SK-N-SH (cell line): ENCODE measurements around the gene CDC16. TPM values are rescaled to one million over a fixed set of nuclear protein-coding genes. Genes with fewer than 3 reads are reported as not detected.

Experiments used
- CTCF ChIA-PET: fragments of 300-600, 350-600 bp; formaldehyde crosslinking; extraction: SDS; loops from one replicate; lab custom pipeline; 2021; lab: Yijun Ruan, JAX
- POLR2A ChIA-PET: fragments of 350-600 bp; sonication (Branson Sonifier 250); formaldehyde crosslinking; extraction: SDS; loops from one replicate; lab custom pipeline; 2020; ENCODE audit warnings: antibody characterized with exemption, inconsistent platforms; lab: Yijun Ruan, JAX
- DNase-seq: peaks from one replicate; pipeline ENCODE4 v3.0.0; 2012
- H2AFZ ChIP-seq: fragments of 200-600 bp; sonication (generic); 2 replicates; pipeline ENCODE4 v1.8.1; 2016; ENCODE audit warnings: antibody characterized with exemption, mild to moderate bottlenecking, low read depth
- H3F3A ChIP-seq: fragments of 200-600 bp; sonication (generic); replicated peaks from 2 replicates; pipeline ENCODE3; 2016; ENCODE audit warnings: antibody characterized with exemption, mild to moderate bottlenecking; ENCODE audit not compliant: insufficient read depth
- H3K27ac ChIP-seq, 2 experiments: fragments of 200-500 bp in 1 of 2; fragments of 200-600 bp in 1 of 2; sonication (Bioruptor generic) in 1 of 2; sonication (generic), shearing (Covaris generic) in 1 of 2; 2 replicates each; pipeline versions ENCODE4 v1.5.1 to v1.6.1; 2014 to 2016; ENCODE audit warnings: low read depth in 2 of 2, inconsistent platforms in 1 of 2, low read length in 1 of 2, mild to moderate bottlenecking in 1 of 2, mixed read lengths in 1 of 2
- H3K27me3 ChIP-seq: fragments of 200-600 bp; sonication (generic), shearing (Covaris generic); 2 replicates; pipeline ENCODE4 v1.6.1; 2016; ENCODE audit warnings: mixed run types; ENCODE audit not compliant: insufficient read depth
- H3K36me3 ChIP-seq, 2 experiments: fragments of 200-500 bp in 1 of 2; fragments of 200-600 bp in 1 of 2; sonication (Bioruptor generic) in 1 of 2; sonication (generic) in 1 of 2; replicated peaks in 1 of 2; 2 replicates each; pipeline versions ENCODE3 to v1.5.1; 2014 to 2016; ENCODE audit warnings: low read length in 1 of 2, mild to moderate bottlenecking in 1 of 2; ENCODE audit not compliant: insufficient read depth in 2 of 2, control insufficient read depth in 1 of 2
- H3K4me1 ChIP-seq, 2 experiments: fragments of 200-500 bp in 1 of 2; fragments of 200-600 bp in 1 of 2; sonication (Bioruptor generic) in 1 of 2; sonication (generic), shearing (Covaris generic) in 1 of 2; 2 replicates each; pipeline versions ENCODE4 v1.5.1 to v1.6.1; 2014 to 2016; ENCODE audit warnings: low read depth in 1 of 2, low read length in 1 of 2, mixed run types in 1 of 2; ENCODE audit not compliant: insufficient read depth in 2 of 2, control insufficient read depth in 1 of 2
- H3K4me2 ChIP-seq: fragments of 200-600 bp; sonication (generic), shearing (Covaris generic); 2 replicates; pipeline ENCODE4 v1.6.1; 2017; ENCODE audit warnings: mixed run types
- H3K4me3 ChIP-seq, 2 experiments: fragments of 200-500 bp in 1 of 2; fragments of 200-600 bp in 1 of 2; sonication (Bioruptor generic) in 1 of 2; sonication (generic), shearing (Covaris generic) in 1 of 2; 2 replicates each; pipeline versions ENCODE4 v1.5.1 to v1.8.1; 2014 to 2016; ENCODE audit warnings: low read depth in 2 of 2, inconsistent platforms in 1 of 2, low read length in 1 of 2, mild to moderate bottlenecking in 1 of 2, mixed read lengths in 1 of 2, moderate library complexity in 1 of 2
- H3K79me2 ChIP-seq: fragments of 200-600 bp; sonication (generic); 2 replicates; pipeline ENCODE4 v1.8.1; 2017; ENCODE audit warnings: mild to moderate bottlenecking; ENCODE audit not compliant: insufficient read depth
- H3K9ac ChIP-seq: fragments of 200-600 bp; sonication (generic); 2 replicates; pipeline ENCODE4 v1.6.1; 2017; ENCODE audit warnings: mixed run types
- H3K9me2 ChIP-seq: fragments of 200-600 bp; sonication (generic); 2 replicates; pipeline ENCODE4 v1.6.1; 2017; ENCODE audit warnings: mixed run types
- H3K9me3 ChIP-seq: fragments of 200-600 bp; sonication (generic); 2 replicates; pipeline ENCODE4 v1.6.1; 2017; ENCODE audit warnings: mixed run types, mild to moderate bottlenecking, moderate library complexity
- H4K20me1 ChIP-seq: fragments of 200-600 bp; sonication (generic); 2 replicates; pipeline ENCODE4 v1.6.1; 2017; ENCODE audit warnings: mild to moderate bottlenecking, mixed run types; ENCODE audit not compliant: insufficient read depth
- EP300 ChIP-seq, 2 experiments: IDR thresholded peaks; 2 replicates each; pipeline versions ENCODE4 v1.4.0 to v1.6.1; 2012; ENCODE audit warnings: borderline replicate concordance in 1 of 2, low read depth in 1 of 2, low read length in 1 of 2
- EZH2phosphoT487 ChIP-seq: fragments of 200-600 bp; sonication (generic); IDR thresholded peaks from 2 replicates; pipeline ENCODE4 v1.6.1; 2017; ENCODE audit warnings: low read depth, mixed run types, mild to moderate bottlenecking, antibody characterized with exemption, moderate library complexity, borderline replicate concordance
- FOXJ3 ChIP-seq: sonication (generic); formaldehyde crosslinking; IDR thresholded peaks from 2 replicates; pipeline ENCODE4 v1.5.1; 2020; ENCODE audit warnings: mild to moderate bottlenecking, missing genetic modification reagents
- GABPA ChIP-seq: IDR thresholded peaks from 2 replicates; pipeline ENCODE4 v1.4.0; 2012; ENCODE audit warnings: low read depth, mild to moderate bottlenecking
- GATA2 ChIP-seq: sonication (generic); formaldehyde crosslinking; IDR thresholded peaks from 2 replicates; pipeline ENCODE4 v1.5.0; 2020; ENCODE audit warnings: mild to moderate bottlenecking, missing genetic modification reagents
- MXI1 ChIP-seq: IDR thresholded peaks from 2 replicates; pipeline ENCODE4 v1.6.1; 2012; ENCODE audit warnings: mild to moderate bottlenecking, low read depth, low read length, improper control_type of control experiment
- NFIC ChIP-seq: IDR thresholded peaks from 2 replicates; pipeline ENCODE4 v1.4.0; 2012; ENCODE audit warnings: borderline replicate concordance
- NRF1 ChIP-seq: IDR thresholded peaks from 2 replicates; pipeline ENCODE4 v1.6.1; 2012; ENCODE audit warnings: low read depth, mild to moderate bottlenecking, low read length
- POLR2AphosphoS5 ChIP-seq: IDR thresholded peaks from 2 replicates; pipeline ENCODE4 v1.6.1; 2012; ENCODE audit warnings: low read depth, low read length
- RAD21 ChIP-seq: IDR thresholded peaks from 2 replicates; pipeline ENCODE4 v1.6.1; 2012; ENCODE audit warnings: mild to moderate bottlenecking, low read length
- RFX5 ChIP-seq: IDR thresholded peaks from 2 replicates; pipeline ENCODE4 v1.6.1; 2012; ENCODE audit warnings: mild to moderate bottlenecking, improper control_type of control experiment, low read length
- RXRA ChIP-seq: IDR thresholded peaks from 2 replicates; pipeline ENCODE4 v1.4.0; 2012; ENCODE audit warnings: low read depth, mild to moderate bottlenecking, borderline replicate concordance
- SIN3A ChIP-seq: IDR thresholded peaks from 2 replicates; pipeline ENCODE4 v1.6.1; 2012; ENCODE audit warnings: low read depth, mild to moderate bottlenecking, low read length, moderate library complexity, borderline replicate concordance
- SMC3 ChIP-seq: IDR thresholded peaks from 2 replicates; pipeline ENCODE4 v1.6.1; 2012; ENCODE audit warnings: low read depth, low read length, improper control_type of control experiment
- TCF12 ChIP-seq: IDR thresholded peaks from 2 replicates; pipeline ENCODE4 v1.4.0; 2012
- USF2 ChIP-seq: fragments of 150-350 bp; IDR thresholded peaks from 2 replicates; pipeline ENCODE4 v1.6.1; 2017; ENCODE audit warnings: antibody characterized with exemption, low read length, low read depth, borderline replicate concordance
- ZBTB33 ChIP-seq: IDR thresholded peaks from 2 replicates; pipeline ENCODE4 v1.4.0; 2012; ENCODE audit warnings: low read depth, borderline replicate concordance
- WGBS: methylation state at CpG from one replicate; pipeline ENCODE4 v1.1.6; 2017; ENCODE audit warnings: low lambda C conversion rate; 5-methylcytosine and 5-hydroxymethylcytosine counted together
- polyA plus RNA-seq, 3 experiments: library from polyadenylated mRNA; depleted of rRNA; stranded (reverse); fragments of >200 nt; gene quantifications; 2 replicates each; pipeline ENCODE4 v1.2.3, GENCODE V29; 2012
- TF ChIP-seq, protein P1 (sequence below): IDR thresholded peaks from 2 replicates; pipeline ENCODE4; 2012
- TF ChIP-seq, protein P2 (sequence below): fragments of 150-350 bp; IDR thresholded peaks from 2 replicates; pipeline ENCODE4 v1.6.1; 2016; ENCODE audit warnings: mild to moderate bottlenecking, low read depth, low read length

The CDC16 gene
- polyA plus RNA-seq, 1 of the 3 experiments (the other 2 are of a cell fraction): 56.9 TPM

GRCh38 chr13:114284680-114285079, 50.0 kb downstream of the CDC16 start:
- WGBS: 99% methylated on average over 8 of the region's 8 CpGs
- DNase-seq: no peak
- no peak overlapping the region for H3K4me2 ChIP-seq
- ChIA-PET CTCF (interaction anchor here (0.9 kb wide), 1 partner anchor 18 kb away, joined by 3 read pairs; no protein-coding TSS in a partner anchor), POLR2A (no interaction called here)
- H3K27me3 ChIP-seq: no peaks in the 10 kb centered on the region
- no peaks in the 10 kb centered on the region for H3K9me3 ChIP-seq
- no peak overlapping the region for H3K9ac ChIP-seq
- no peak overlapping the region for H3K4me3 ChIP-seq
- H3F3A ChIP-seq: peaks cover 30% of the 10 kb centered on the region
- H3K79me2 ChIP-seq: peaks cover 67% of the 10 kb centered on the region
- peaks cover 7% of the 10 kb centered on the region; the same call in 1 of the 2 replicates for H4K20me1 ChIP-seq
- H2AFZ ChIP-seq: no peak overlapping the region
- H3K4me1 ChIP-seq: peaks cover 12 to 17% of the 10 kb centered on the region in 2 experiments
- H3K9me2 ChIP-seq: no peaks in the 10 kb centered on the region
- no peak overlapping the region for H3K27ac ChIP-seq
- peaks cover 37 to 61% of the 10 kb centered on the region in 2 experiments for H3K36me3 ChIP-seq
- TF ChIP-seq, protein P1, sequence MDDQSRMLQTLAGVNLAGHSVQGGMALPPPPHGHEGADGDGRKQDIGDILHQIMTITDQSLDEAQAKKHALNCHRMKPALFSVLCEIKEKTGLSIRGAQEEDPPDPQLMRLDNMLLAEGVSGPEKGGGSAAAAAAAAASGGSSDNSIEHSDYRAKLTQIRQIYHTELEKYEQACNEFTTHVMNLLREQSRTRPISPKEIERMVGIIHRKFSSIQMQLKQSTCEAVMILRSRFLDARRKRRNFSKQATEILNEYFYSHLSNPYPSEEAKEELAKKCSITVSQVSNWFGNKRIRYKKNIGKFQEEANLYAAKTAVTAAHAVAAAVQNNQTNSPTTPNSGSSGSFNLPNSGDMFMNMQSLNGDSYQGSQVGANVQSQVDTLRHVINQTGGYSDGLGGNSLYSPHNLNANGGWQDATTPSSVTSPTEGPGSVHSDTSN: no peak
- TF ChIP-seq SIN3A (no peak), NFIC (no peak), FOXJ3 (no peak), EP300 (IDR thresholded peaks at IDR 0.05; ENCODE audit: borderline replicate concordance in 1 of 2, low read depth in 1 of 2, low read length in 1 of 2) (no peak), USF2 (no peak), RXRA (no peak), NRF1 (no peak), EZH2phosphoT487 (no peak), SMC3 (no peak), POLR2AphosphoS5 (no peak), GATA2 (no peak)
- TF ChIP-seq, all 33 proteins: peak for 0

DNA sequence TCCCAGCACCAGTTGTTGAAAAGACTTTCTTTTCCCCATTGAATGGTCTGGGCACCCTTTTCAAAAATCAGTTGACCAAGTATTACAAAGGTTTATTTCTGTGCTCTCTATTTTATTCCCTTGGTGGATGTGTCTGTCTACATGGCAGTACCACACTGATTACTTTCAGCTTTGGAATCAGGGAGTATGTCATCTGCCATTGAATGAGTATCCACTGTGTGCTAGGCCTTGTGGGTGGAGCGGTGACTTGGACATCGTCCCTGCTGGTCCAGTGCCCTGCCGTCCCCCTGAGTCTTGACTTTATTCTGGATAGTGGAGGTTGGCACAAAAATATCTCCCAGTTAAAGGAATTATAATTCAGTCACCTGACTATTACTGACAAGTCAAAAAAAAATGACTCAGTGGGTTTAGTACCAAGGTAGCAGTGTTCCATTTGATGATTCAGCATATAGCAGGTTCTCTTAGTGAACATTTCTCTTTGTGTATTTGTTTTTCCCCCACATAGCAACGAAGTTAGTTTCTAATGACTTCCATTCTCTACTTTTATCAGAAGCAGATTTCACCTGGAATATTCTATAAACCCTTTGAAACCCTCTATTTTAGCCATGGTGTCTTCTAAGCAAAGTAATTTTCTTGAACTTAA, 50.6 kb downstream of the CDC16 start:
- Histone ChIP-seq H3K9me3 (no peaks in the 10 kb centered on the region), H3K4me2 (no peak overlapping the region), H4K20me1 (peaks cover 7% of the 10 kb centered on the region; the same call in 1 of the 2 replicates), H3K27ac (no peak overlapping the region), H3K9ac (no peak overlapping the region), H3K36me3 (peaks cover 41 to 64% of the 10 kb centered on the region in 2 experiments), H3K9me2 (no peaks in the 10 kb centered on the region), H3K4me3 (no peak overlapping the region), H3F3A (peaks cover 26% of the 10 kb centered on the region), H3K27me3 (no peaks in the 10 kb centered on the region), H3K4me1 (peaks cover 9 to 11% of the 10 kb centered on the region in 2 experiments; a peak in 3 of 4 replicates), H2AFZ (no peak overlapping the region), H3K79me2 (peaks cover 73% of the 10 kb centered on the region)
- POLR2A ChIA-PET: no interaction called here
- CTCF ChIA-PET: interaction anchor here (0.9 to 1.5 kb wide), 4 partner anchors 17 to 561 kb away, joined by 3 read pairs; no protein-coding TSS in a partner anchor
- 91% methylated on average over 4 of the region's 4 CpGs for WGBS
- no peak for DNase-seq
- TF ChIP-seq MXI1: no peak
- TF ChIP-seq RFX5: no peak
- no peak for TF ChIP-seq SIN3A
- no peak for TF ChIP-seq FOXJ3
- TF ChIP-seq RXRA: no peak
- no peak for TF ChIP-seq POLR2AphosphoS5
- no peak for TF ChIP-seq SMC3
- TF ChIP-seq TCF12: no peak
- no peak for TF ChIP-seq RAD21
- TF ChIP-seq ZBTB33: no peak
- no peak for TF ChIP-seq GABPA
- TF ChIP-seq, protein P2, sequence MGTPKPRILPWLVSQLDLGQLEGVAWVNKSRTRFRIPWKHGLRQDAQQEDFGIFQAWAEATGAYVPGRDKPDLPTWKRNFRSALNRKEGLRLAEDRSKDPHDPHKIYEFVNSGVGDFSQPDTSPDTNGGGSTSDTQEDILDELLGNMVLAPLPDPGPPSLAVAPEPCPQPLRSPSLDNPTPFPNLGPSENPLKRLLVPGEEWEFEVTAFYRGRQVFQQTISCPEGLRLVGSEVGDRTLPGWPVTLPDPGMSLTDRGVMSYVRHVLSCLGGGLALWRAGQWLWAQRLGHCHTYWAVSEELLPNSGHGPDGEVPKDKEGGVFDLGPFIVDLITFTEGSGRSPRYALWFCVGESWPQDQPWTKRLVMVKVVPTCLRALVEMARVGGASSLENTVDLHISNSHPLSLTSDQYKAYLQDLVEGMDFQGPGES: no peak
